Measurements from ENCODE around the gene TMEM43.

DNA sequence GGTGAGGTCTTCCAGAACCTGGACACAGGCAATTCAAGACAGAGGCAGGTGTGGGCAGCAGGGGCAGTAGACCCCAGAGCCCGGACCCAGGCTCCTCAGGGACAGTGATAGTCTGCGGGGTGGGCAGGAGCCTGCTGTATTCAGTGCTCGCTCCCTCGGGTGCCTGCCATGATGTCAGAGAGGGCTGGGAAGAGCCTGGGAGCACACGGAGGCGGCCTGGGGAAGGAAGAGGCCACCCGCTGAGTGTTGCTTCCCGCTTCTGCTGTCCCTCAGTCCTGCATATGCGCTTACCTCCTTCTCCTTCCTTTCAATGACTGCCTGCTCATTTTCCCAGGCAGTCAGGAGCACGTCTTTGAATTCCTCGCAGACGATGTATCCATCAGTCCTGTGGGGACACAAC is 22.8 kb downstream of the TMEM43 start:
- TF ChIP-seq, protein P1, sequence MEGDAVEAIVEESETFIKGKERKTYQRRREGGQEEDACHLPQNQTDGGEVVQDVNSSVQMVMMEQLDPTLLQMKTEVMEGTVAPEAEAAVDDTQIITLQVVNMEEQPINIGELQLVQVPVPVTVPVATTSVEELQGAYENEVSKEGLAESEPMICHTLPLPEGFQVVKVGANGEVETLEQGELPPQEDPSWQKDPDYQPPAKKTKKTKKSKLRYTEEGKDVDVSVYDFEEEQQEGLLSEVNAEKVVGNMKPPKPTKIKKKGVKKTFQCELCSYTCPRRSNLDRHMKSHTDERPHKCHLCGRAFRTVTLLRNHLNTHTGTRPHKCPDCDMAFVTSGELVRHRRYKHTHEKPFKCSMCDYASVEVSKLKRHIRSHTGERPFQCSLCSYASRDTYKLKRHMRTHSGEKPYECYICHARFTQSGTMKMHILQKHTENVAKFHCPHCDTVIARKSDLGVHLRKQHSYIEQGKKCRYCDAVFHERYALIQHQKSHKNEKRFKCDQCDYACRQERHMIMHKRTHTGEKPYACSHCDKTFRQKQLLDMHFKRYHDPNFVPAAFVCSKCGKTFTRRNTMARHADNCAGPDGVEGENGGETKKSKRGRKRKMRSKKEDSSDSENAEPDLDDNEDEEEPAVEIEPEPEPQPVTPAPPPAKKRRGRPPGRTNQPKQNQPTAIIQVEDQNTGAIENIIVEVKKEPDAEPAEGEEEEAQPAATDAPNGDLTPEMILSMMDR (conservative IDR thresholded peaks at IDR 0.05 in 1 of 2, IDR thresholded peaks at IDR 0.05 in 1 of 2; ENCODE audit: extremely low read depth in 1 of 2, insufficient read depth in 1 of 2, low read depth in 1 of 2, low read length in 2 of 2), result no peak
- no peak for TF ChIP-seq EZH2 (IDR thresholded peaks at IDR 0.05; ENCODE audit: borderline replicate concordance, low read length)
